Measurements from ENCODE around the gene APC2. TPM values are rescaled to one million over a fixed set of nuclear protein-coding genes. Genes with fewer than 3 reads are reported as not detected.
"Not testable (repeated sequence)": the region's sequence is repeated elsewhere in the genome, so short reads cannot be mapped to it uniquely, and the experiment has no call there.

APC2 gene
- total and polyA plus RNA-seq, 7 experiments from 2014 or later, result 0.01 to 0.24 (median 0.07) TPM

GRCh38 chr19:1438035-1438932 is 11.6 kb upstream of the APC2 start, which contains the start of gene RPS15:
TSS of gene RPS15 (plus strand) at chr19:1438396. CDS start at chr19:1438426, 30 bp downstream.
- peaks cover 0 to 6% (median 0%) of the 10 kb centered on the region in 11 donors for H3K9me3 Mint-ChIP-seq
- H3K4me1 Mint-ChIP-seq, result peaks cover 9 to 34% (median 15%) of the 10 kb centered on the region in 7 donors
- peak within 1 kb of the TSS; percentile 92 for H3K27ac ChIP-seq (ENCODE audit: low read depth, low read length)
- peaks cover 14 to 62% (median 18%) of the 10 kb centered on the region in 3 experiments for H3K36me3 ChIP-seq (ENCODE audit: control insufficient read depth in 2 of 3, insufficient read depth in 3 of 3, low read length in 3 of 3)
- intact Hi-C loops (cut with micrococcal nuclease), result loop anchor here (1.0 to 2.0 kb wide), 10 partner anchors 31 to 167 kb away; partner anchors contain the start of genes C19orf25 (in 2 of the 2), DAZAP1 (in 2 of the 2), FAM174C (in 2 of the 2) and ADAMTSL5 (in 1 of the 2)
- DNase-seq (peak; percentile 92 to 98 (median 96)), ATAC-seq (peak; percentile 97)
- ChIA-PET POLR2A (interaction anchor here (0.6 to 1.6 kb wide), 3 partner anchors 17 to 169 kb away, joined by 5 to 6 read pairs (median 5); partner anchors contain the start of gene CIRBP), CTCF (interaction anchor here (0.6 kb wide), 1 partner anchor 902 kb away, joined by 3 read pairs; no protein-coding TSS in a partner anchor)
- H3K36me3 Mint-ChIP-seq, result peaks cover 0 to 28% (median 8%) of the 10 kb centered on the region in 5 donors
- H3K27me3 ChIP-seq (ENCODE audit: control insufficient read depth in 2 of 2, insufficient read depth in 2 of 2, low read length in 2 of 2), result no peaks in the 10 kb centered on the region
- H3K4me3 Mint-ChIP-seq, result peak within 1 kb of the TSS; percentile 87 to 99 (median 98)
- peaks cover 8 to 11% of the 10 kb centered on the region in 2 donors for H3K4me1 ChIP-seq (ENCODE audit: control insufficient read depth in 2 of 2, insufficient read depth in 2 of 2, low read length in 2 of 2)
- peak within 1 kb of the TSS; percentile 96 to 100 (median 99) for H3K27ac Mint-ChIP-seq
- peak within 1 kb of the TSS; percentile 82 for H3K4me3 ChIP-seq (ENCODE audit: low read length)
- H3K9me3 ChIP-seq (ENCODE audit: control insufficient read depth in 2 of 3, low read length in 3 of 3), result no peaks in the 10 kb centered on the region
- no peaks in the 10 kb centered on the region for H3K27me3 Mint-ChIP-seq

- Mint-ChIP-seq H3K4me3 (peak overlapping the region; percentile 87 to 99 (median 98)), H3K36me3 (peaks cover 0 to 28% (median 8%) of the 10 kb centered on the region in 5 donors), H3K27me3 (no peaks in the 10 kb centered on the region), H3K4me1 (peaks cover 9 to 34% (median 15%) of the 10 kb centered on the region in 7 donors), H3K27ac (peak overlapping the region; percentile 82 to 100 (median 97)), H3K9me3 (peaks cover 0 to 6% (median 0%) of the 10 kb centered on the region in 11 donors)
- Histone ChIP-seq H3K36me3 (ENCODE audit: control insufficient read depth in 2 of 3, insufficient read depth in 3 of 3, low read length in 3 of 3) (peaks cover 14 to 55% (median 17%) of the 10 kb centered on the region in 3 experiments), H3K27me3 (ENCODE audit: control insufficient read depth in 2 of 2, insufficient read depth in 2 of 2, low read length in 2 of 2) (no peaks in the 10 kb centered on the region), H3K4me1 (ENCODE audit: control insufficient read depth in 2 of 2, insufficient read depth in 2 of 2, low read length in 2 of 2) (peaks cover 8 to 11% of the 10 kb centered on the region in 2 donors), H3K9me3 (ENCODE audit: control insufficient read depth in 2 of 3, low read length in 3 of 3) (no peaks in the 10 kb centered on the region), H3K4me3 (ENCODE audit: low read length) (peak overlapping the region; percentile 82), H3K27ac (ENCODE audit: low read depth, low read length) (peak overlapping the region; percentile 92)
- ATAC-seq (no peak), DNase-seq (no peak)
- ChIA-PET CTCF (no interaction called here), POLR2A (interaction anchor here (0.8 to 1.3 kb wide), 4 partner anchors 54 to 452 kb away, joined by 3 read pairs; partner anchors contain the start of gene FAM174C)
- intact Hi-C loops (cut with micrococcal nuclease), result loop anchor here (1.0 to 2.0 kb wide), 10 partner anchors 32 to 166 kb away; partner anchors contain the start of genes C19orf25 (in 2 of the 2), DAZAP1 (in 2 of the 2), FAM174C (in 2 of the 2) and ADAMTSL5 (in 1 of the 2)
Measured at GRCh38 chr19:1438933-1439354, 11.0 kb upstream of the APC2 start.

GRCh38 chr19:1439525-1440417 is 10.2 kb upstream of the APC2 start:
- DNase-seq, result peak in 1 of 9 donors; percentile 8
- Mint-ChIP-seq H3K36me3 (peaks cover 0 to 28% (median 8%) of the 10 kb centered on the region in 5 donors), H3K4me1 (peaks cover 12 to 34% (median 18%) of the 10 kb centered on the region in 7 donors), H3K27ac (peak overlapping the region; percentile 82 to 100 (median 97)), H3K4me3 (peak overlapping the region; percentile 82 to 98 (median 98))
- peaks cover 14 to 47% (median 15%) of the 10 kb centered on the region in 3 experiments for H3K36me3 ChIP-seq (ENCODE audit: control insufficient read depth in 2 of 3, insufficient read depth in 3 of 3, low read length in 3 of 3)
- H3K9me3 ChIP-seq (ENCODE audit: control insufficient read depth in 2 of 3, low read length in 3 of 3); H3K27me3 Mint-ChIP-seq; H3K27me3 ChIP-seq (ENCODE audit: control insufficient read depth in 2 of 2, insufficient read depth in 2 of 2, low read length in 2 of 2); H3K9me3 Mint-ChIP-seq; ATAC-seq; CTCF ChIA-PET: not testable (repeated sequence)
- H3K4me3 ChIP-seq (ENCODE audit: low read length), result peak overlapping the region; percentile 82
- H3K27ac ChIP-seq (ENCODE audit: low read depth, low read length), result peak overlapping the region; percentile 92
- intact Hi-C loops (cut with micrococcal nuclease), result loop anchor here in 1 of 2 donors (2.0 to 10.0 kb wide), 2 partner anchors 39 to 75 kb away; partner anchors contain the start of genes ADAMTSL5 and C19orf25
- H3K4me1 ChIP-seq (ENCODE audit: control insufficient read depth in 2 of 2, insufficient read depth in 2 of 2, low read length in 2 of 2), result peaks cover 11% of the 10 kb centered on the region in 2 donors
- POLR2A ChIA-PET, result interaction anchor here (0.8 to 1.3 kb wide), 5 partner anchors 55 to 453 kb away, joined by 3 read pairs; partner anchors contain the start of gene FAM174C

- no peaks in the 10 kb centered on the region for H3K9me3 ChIP-seq (ENCODE audit: control insufficient read depth in 2 of 3, low read length in 3 of 3)
Measured at GRCh38 chr19:1440418-1440801, 9.5 kb upstream of the APC2 start.

GRCh38 chr19:1441022-1441426 is 8.9 kb upstream of the APC2 start:
- Histone ChIP-seq H3K9me3 (ENCODE audit: control insufficient read depth in 2 of 3, low read length in 3 of 3) (no peaks in the 10 kb centered on the region), H3K36me3 (ENCODE audit: control insufficient read depth in 2 of 3, insufficient read depth in 3 of 3, low read length in 3 of 3) (peaks cover 14 to 41% (median 15%) of the 10 kb centered on the region in 3 experiments), H3K4me1 (ENCODE audit: control insufficient read depth in 2 of 2, insufficient read depth in 2 of 2, low read length in 2 of 2) (peaks cover 13 to 15% of the 10 kb centered on the region in 2 donors), H3K27ac (ENCODE audit: low read depth, low read length) (no peak overlapping the region), H3K4me3 (ENCODE audit: low read length) (no peak overlapping the region), H3K27me3 (ENCODE audit: control insufficient read depth in 2 of 2, insufficient read depth in 2 of 2, low read length in 2 of 2) (no peaks in the 10 kb centered on the region)
- DNase-seq, result no peak
- H3K4me3 Mint-ChIP-seq, result peak overlapping the region in 9 of 10 donors; percentile 41 to 98 (median 71)
- H3K36me3 Mint-ChIP-seq, result peaks cover 0 to 23% (median 4%) of the 10 kb centered on the region in 5 donors
- ChIA-PET CTCF (interaction anchor here (0.6 to 0.7 kb wide), 2 partner anchors 267 to 410 kb away, joined by 3 to 4 read pairs; no protein-coding TSS in a partner anchor), POLR2A (interaction anchor here (1.0 kb wide), 1 partner anchor 71 kb away, joined by 3 read pairs; no protein-coding TSS in a partner anchor)
- peaks cover 0 to 3% (median 0%) of the 10 kb centered on the region in 5 donors for H3K27me3 Mint-ChIP-seq
- peaks cover 14 to 34% (median 25%) of the 10 kb centered on the region in 7 donors for H3K4me1 Mint-ChIP-seq
- H3K9me3 Mint-ChIP-seq, result peaks cover 0 to 6% (median 0%) of the 10 kb centered on the region in 11 donors
- no peak for ATAC-seq
- intact Hi-C loops (cut with micrococcal nuclease), result loop anchor here in 1 of 2 donors (10.0 kb wide), 1 partner anchor 74 kb away; the partner anchor contains the start of gene ADAMTSL5
- H3K27ac Mint-ChIP-seq, result peak overlapping the region in 5 of 9 donors; percentile 4 to 99 (median 48)

More at GRCh38 chr19:1440418-1440801, 9.5 kb upstream of the APC2 start:
- no peaks in the 10 kb centered on the region for H3K27me3 ChIP-seq (ENCODE audit: control insufficient read depth in 2 of 2, insufficient read depth in 2 of 2, low read length in 2 of 2)
- Mint-ChIP-seq H3K27me3 (peaks cover 0 to 2% (median 0%) of the 10 kb centered on the region in 5 donors), H3K27ac (peak overlapping the region in 7 of 9 donors; percentile 16 to 99 (median 63)), H3K4me3 (peak overlapping the region; percentile 61 to 98 (median 76)), H3K4me1 (peaks cover 14 to 34% (median 24%) of the 10 kb centered on the region in 7 donors), H3K36me3 (peaks cover 0 to 25% (median 6%) of the 10 kb centered on the region in 5 donors), H3K9me3 (peaks cover 0 to 6% (median 0%) of the 10 kb centered on the region in 11 donors)
- ATAC-seq, result no peak
- no peak overlapping the region for H3K4me3 ChIP-seq (ENCODE audit: low read length)
- H3K4me1 ChIP-seq (ENCODE audit: control insufficient read depth in 2 of 2, insufficient read depth in 2 of 2, low read length in 2 of 2), result peaks cover 13 to 14% of the 10 kb centered on the region in 2 donors
- H3K27ac ChIP-seq (ENCODE audit: low read depth, low read length), result peak overlapping the region; percentile 92
- DNase-seq, result no peak
- CTCF ChIA-PET, result interaction anchor here (0.6 kb wide), 1 partner anchor 267 kb away, joined by 4 read pairs; no protein-coding TSS in a partner anchor
- peaks cover 14 to 45% (median 15%) of the 10 kb centered on the region in 3 experiments for H3K36me3 ChIP-seq (ENCODE audit: control insufficient read depth in 2 of 3, insufficient read depth in 3 of 3, low read length in 3 of 3)
- intact Hi-C loops (cut with micrococcal nuclease), result loop anchor here in 1 of 2 donors (10.0 kb wide), 1 partner anchor 74 kb away; the partner anchor contains the start of gene ADAMTSL5
- POLR2A ChIA-PET, result interaction anchor here (1.0 to 1.3 kb wide), 2 partner anchors 72 to 165 kb away, joined by 3 read pairs; partner anchors contain the start of gene FAM174C

All from naive thymus-derived CD4-positive, alpha-beta T cell (primary cell).